Measurements from ENCODE around the gene SLC10A7. TPM values are rescaled to one million over a fixed set of nuclear protein-coding genes. Genes with fewer than 3 reads are reported as not detected.

The SLC10A7 gene
- total and polyA plus RNA-seq, 2 donors (not counting 1 experiment from before 2014, with no cell fraction given) = 5.7 to 18.3 TPM

- DNase-seq (no peak), ATAC-seq (ENCODE audit: low read depth) (no peak)
- Histone ChIP-seq H2AFZ (ENCODE audit: insufficient read depth, low read depth, low read length, poor library complexity, severe bottlenecking) (no peak overlapping the region), H3K4me2 (replicated peaks; ENCODE audit: low read depth, low read length, poor library complexity, severe bottlenecking) (no peak overlapping the region), H3K4me3 (ENCODE audit: control extremely low read depth in 1 of 5, extremely low read depth in 1 of 5, insufficient read depth in 1 of 5, low read depth in 2 of 5, low read length in 4 of 5) (no peak overlapping the region), H3K27ac (ENCODE audit: low read length in 2 of 2) (no peak overlapping the region), H3K27me3 (replicated peaks in 1 of 4; ENCODE audit: control extremely low read depth in 1 of 4, control insufficient read depth in 3 of 4, insufficient read depth in 4 of 4, low read length in 3 of 4) (no peaks in the 10 kb centered on the region), H3K36me3 (replicated peaks in 1 of 2; ENCODE audit: control extremely low read depth in 1 of 2, control insufficient read depth in 1 of 2, extremely low read depth in 1 of 2, insufficient read depth in 2 of 2, low read length in 1 of 2) (no peaks in the 10 kb centered on the region), H3K79me2 (ENCODE audit: control insufficient read depth, insufficient read depth, low read length) (no peaks in the 10 kb centered on the region), H3K4me1 (ENCODE audit: control insufficient read depth in 2 of 2, insufficient read depth in 2 of 2, low read length in 2 of 2) (no peaks in the 10 kb centered on the region), H3K9ac (ENCODE audit: low read length) (no peak overlapping the region), H3K9me3 (ENCODE audit: control extremely low read depth in 1 of 3, control insufficient read depth in 2 of 3, insufficient read depth in 1 of 3, low read length in 2 of 3) (no peaks in the 10 kb centered on the region), H4K20me1 (ENCODE audit: control insufficient read depth, insufficient read depth, low read length, poor library complexity, severe bottlenecking) (no peaks in the 10 kb centered on the region)
- intact Hi-C loops (cut with micrococcal nuclease) = no loop called here
- no peaks in the 10 kb centered on the region for H3K4me1 Mint-ChIP-seq
- WGBS (ENCODE audit: insufficient coverage) = no CpG with 5 or more reads among the region's 1 CpG
- no peak overlapping the region for H3K4me3 Mint-ChIP-seq
- H3K27ac Mint-ChIP-seq = no peak overlapping the region
- ChIA-PET CTCF (interaction anchor here (0.6 kb wide), 1 partner anchor 90 kb away, joined by 3 read pairs; no protein-coding TSS in a partner anchor), POLR2A (no interaction called here)
- H3K27me3 Mint-ChIP-seq = no peaks in the 10 kb centered on the region
- TF ChIP-seq CTCF (IDR thresholded peaks at IDR 0.05) (no peak), EZH2 (IDR thresholded peaks at IDR 0.05; ENCODE audit: borderline replicate concordance, insufficient read depth, low read depth, low read length, poor library complexity, severe bottlenecking) (no peak)
- no peaks in the 10 kb centered on the region for H3K9me3 Mint-ChIP-seq (ENCODE audit: insufficient read depth)
These were observed 26.5 kb downstream of the SLC10A7 start for GRCh38 chr4:146495269-146495668.

GRCh38 chr4:146494143-146494542, 27.6 kb downstream of the SLC10A7 start:
- H3K79me2 ChIP-seq (ENCODE audit: control insufficient read depth, insufficient read depth, low read length) = no peaks in the 10 kb centered on the region

More at GRCh38 chr4:146494143-146494542, 27.6 kb downstream of the SLC10A7 start:
- intact Hi-C loops (cut with micrococcal nuclease) = no loop called here
- TF ChIP-seq CTCF (IDR thresholded peaks at IDR 0.05) (no peak), EZH2 (IDR thresholded peaks at IDR 0.05; ENCODE audit: borderline replicate concordance, insufficient read depth, low read depth, low read length, poor library complexity, severe bottlenecking) (no peak)
- no peaks in the 10 kb centered on the region for H3K9me3 ChIP-seq (ENCODE audit: control extremely low read depth in 1 of 3, control insufficient read depth in 2 of 3, insufficient read depth in 1 of 3, low read length in 2 of 3)
- H3K4me3 ChIP-seq (ENCODE audit: control extremely low read depth in 1 of 5, extremely low read depth in 1 of 5, insufficient read depth in 1 of 5, low read depth in 2 of 5, low read length in 4 of 5) = no peak overlapping the region
- no peaks in the 10 kb centered on the region for H3K36me3 ChIP-seq (replicated peaks in 1 of 2; ENCODE audit: control extremely low read depth in 1 of 2, control insufficient read depth in 1 of 2, extremely low read depth in 1 of 2, insufficient read depth in 2 of 2, low read length in 1 of 2)
- H3K27ac Mint-ChIP-seq = no peak overlapping the region
- no peak overlapping the region for H2AFZ ChIP-seq (ENCODE audit: insufficient read depth, low read depth, low read length, poor library complexity, severe bottlenecking)
- POLR2A ChIA-PET = no interaction called here
- H4K20me1 ChIP-seq (ENCODE audit: control insufficient read depth, insufficient read depth, low read length, poor library complexity, severe bottlenecking) = no peaks in the 10 kb centered on the region
- CTCF ChIA-PET = no interaction called here
- H3K4me3 Mint-ChIP-seq = no peak overlapping the region
- H3K27me3 Mint-ChIP-seq = no peaks in the 10 kb centered on the region
- H3K4me1 ChIP-seq (ENCODE audit: control insufficient read depth in 2 of 2, insufficient read depth in 2 of 2, low read length in 2 of 2) = no peaks in the 10 kb centered on the region
- no peak overlapping the region for H3K9ac ChIP-seq (ENCODE audit: low read length)
- no peak overlapping the region for H3K4me2 ChIP-seq (replicated peaks; ENCODE audit: low read depth, low read length, poor library complexity, severe bottlenecking)
- no peak for ATAC-seq (ENCODE audit: low read depth)
- no peaks in the 10 kb centered on the region for H3K9me3 Mint-ChIP-seq (ENCODE audit: insufficient read depth)
- no peak overlapping the region for H3K27ac ChIP-seq (ENCODE audit: low read length in 2 of 2)
- DNase-seq = no peak
- no peaks in the 10 kb centered on the region for H3K4me1 Mint-ChIP-seq
- WGBS (ENCODE audit: insufficient coverage) = 100% methylated on average over 5 of the region's 6 CpGs
- no peaks in the 10 kb centered on the region for H3K27me3 ChIP-seq (replicated peaks in 1 of 4; ENCODE audit: control extremely low read depth in 1 of 4, control insufficient read depth in 3 of 4, insufficient read depth in 4 of 4, low read length in 3 of 4)

Measured in B cell (primary cell).